SK-N-SH treated with all-trans-retinoic acid at 6 μM for 48 hours (cell line): ENCODE data around the gene CCDC69.
"Not testable (repeated sequence)": the region's sequence is repeated elsewhere in the genome, so short reads cannot be mapped to it uniquely, and the experiment has no call there.

Experiments used
- ATAC-seq: fragments of 200-7000 bp; cut with Tn5 transposase; 3 replicates; pipeline ENCODE4 v1.9.1; 2020; ENCODE audit warnings: mild to moderate bottlenecking, moderate library complexity
- ARNTL ChIP-seq: fragments of 450-650 bp; formaldehyde crosslinking; IDR thresholded peaks from 2 replicates; pipeline ENCODE4 v1.5.0; 2020; ENCODE audit warnings: low read depth, mild to moderate bottlenecking, moderate library complexity, borderline replicate concordance
- BACH2 ChIP-seq: fragments of 250-450 bp; sonication (Bioruptor Pico); IDR thresholded peaks from 2 replicates; pipeline ENCODE4 v1.9.0; 2021; ENCODE audit warnings: mild to moderate bottlenecking, borderline replicate concordance
- CSDC2 ChIP-seq: fragments of 250-450 bp; sonication (Bioruptor Pico); IDR thresholded peaks from 2 replicates; pipeline ENCODE4 v1.5.0; 2020; ENCODE audit warnings: mild to moderate bottlenecking, moderate library complexity
- ESRRG ChIP-seq: fragments of 250-450 bp; sonication (Bioruptor Pico); IDR thresholded peaks from 2 replicates; pipeline ENCODE4 v1.6.1; 2021; ENCODE audit warnings: mild to moderate bottlenecking
- GLIS3 ChIP-seq: fragments of 250-450 bp; sonication (Bioruptor Pico); IDR thresholded peaks from 2 replicates; pipeline ENCODE4 v1.5.0; 2020; ENCODE audit warnings: mild to moderate bottlenecking, moderate library complexity
- ISL1 ChIP-seq: fragments of 250-450 bp; sonication (Bioruptor Pico); IDR thresholded peaks from 2 replicates; pipeline ENCODE4 v2.1.2; 2022; ENCODE audit warnings: mild to moderate bottlenecking, moderate library complexity
- OSR1 ChIP-seq: fragments of 250-450 bp; sonication (Bioruptor Pico); IDR thresholded peaks from 2 replicates; pipeline ENCODE4 v1.8.0; 2022; ENCODE audit warnings: moderate library complexity, mild to moderate bottlenecking, inconsistent platforms
- PATZ1 ChIP-seq: fragments of 250-450 bp; sonication (Bioruptor Pico); IDR thresholded peaks from 2 replicates; pipeline ENCODE4 v1.8.0; 2020; ENCODE audit warnings: mild to moderate bottlenecking, moderate library complexity, borderline replicate concordance
- POU6F1 ChIP-seq: fragments of 250-450 bp; sonication (Bioruptor Pico); IDR thresholded peaks from 2 replicates; pipeline ENCODE4 v1.8.0; 2021; ENCODE audit warnings: low read depth, mild to moderate bottlenecking, moderate library complexity, borderline replicate concordance
- PPARA ChIP-seq: fragments of 250-450 bp; sonication (Bioruptor Pico); IDR thresholded peaks from 2 replicates; pipeline ENCODE4 v1.5.0; 2020; ENCODE audit warnings: mild to moderate bottlenecking, borderline replicate concordance
- RARB ChIP-seq: fragments of 250-450 bp; sonication (Bioruptor Pico); IDR thresholded peaks from 2 replicates; pipeline ENCODE4 v1.8.0; 2021; ENCODE audit warnings: mild to moderate bottlenecking, moderate library complexity
- SNAI2 ChIP-seq: fragments of 250-450 bp; sonication (Bioruptor Pico); IDR thresholded peaks from 2 replicates; pipeline ENCODE4 v1.5.0; 2020; ENCODE audit warnings: mild to moderate bottlenecking, moderate library complexity
- TCF4 ChIP-seq: fragments of 250-450 bp; sonication (Bioruptor Pico); IDR thresholded peaks from 2 replicates; pipeline ENCODE4 v1.8.0; 2021; ENCODE audit warnings: mild to moderate bottlenecking, moderate library complexity, borderline replicate concordance
- TOX ChIP-seq: fragments of 250-450 bp; sonication (Bioruptor Pico); IDR thresholded peaks from 2 replicates; pipeline ENCODE4 v1.8.0; 2021; ENCODE audit warnings: mild to moderate bottlenecking, moderate library complexity, borderline replicate concordance
- ZC3H10 ChIP-seq: fragments of 250-450 bp; sonication (Bioruptor Pico); IDR thresholded peaks from 2 replicates; pipeline ENCODE4 v1.5.1; 2021; ENCODE audit warnings: mild to moderate bottlenecking, moderate library complexity
- ZFP3 ChIP-seq: fragments of 250-450 bp; sonication (Bioruptor Pico); IDR thresholded peaks from 2 replicates; pipeline ENCODE4 v1.5.0; 2020; ENCODE audit warnings: mild to moderate bottlenecking, moderate library complexity
- ZFP30 ChIP-seq: fragments of 450-650 bp; formaldehyde crosslinking; IDR thresholded peaks from 2 replicates; pipeline ENCODE4 v1.5.0; 2022; ENCODE audit warnings: mild to moderate bottlenecking, moderate library complexity
- ZNF565 ChIP-seq: fragments of 450-650 bp; formaldehyde crosslinking; conservative IDR thresholded peaks from 2 replicates; pipeline ENCODE4 v1.5.0; 2020; ENCODE audit warnings: low read depth, mild to moderate bottlenecking, moderate library complexity
- ZNF70 ChIP-seq: fragments of 450-650 bp; formaldehyde crosslinking; IDR thresholded peaks from 2 replicates; pipeline ENCODE4 v1.5.0; 2020; ENCODE audit warnings: mild to moderate bottlenecking, moderate library complexity
- TF ChIP-seq, protein P1 (sequence below): fragments of 250-450 bp; sonication (Bioruptor Pico); IDR thresholded peaks from 2 replicates; pipeline ENCODE4 v1.5.1; 2021; ENCODE audit warnings: mild to moderate bottlenecking, moderate library complexity
- TF ChIP-seq, protein P2 (sequence below): fragments of 250-450 bp; sonication (Bioruptor Pico); IDR thresholded peaks from 2 replicates; pipeline ENCODE4 v1.5.1; 2020; ENCODE audit warnings: low read depth, mild to moderate bottlenecking, moderate library complexity

CCDC69 gene

GRCh38 chr5:151243127-151243526 is 19.2 kb upstream of the CCDC69 start:
- TF ChIP-seq ZC3H10 (CRISPR knock-in tag) (no peak), ESRRG (CRISPR knock-in tag) (no peak), GLIS3 (CRISPR knock-in tag) (no peak), BACH2 (no peak), PPARA (CRISPR knock-in tag) (no peak), SNAI2 (CRISPR knock-in tag) (no peak), ZNF565 (CRISPR knock-in tag) (no peak), CSDC2 (CRISPR knock-in tag) (no peak), ZFP30 (CRISPR knock-in tag) (no peak), ZNF70 (CRISPR knock-in tag) (no peak), TOX (CRISPR knock-in tag) (no peak), ARNTL (CRISPR knock-in tag) (no peak), ISL1 (CRISPR knock-in tag) (no peak)
- TF ChIP-seq, protein P1, sequence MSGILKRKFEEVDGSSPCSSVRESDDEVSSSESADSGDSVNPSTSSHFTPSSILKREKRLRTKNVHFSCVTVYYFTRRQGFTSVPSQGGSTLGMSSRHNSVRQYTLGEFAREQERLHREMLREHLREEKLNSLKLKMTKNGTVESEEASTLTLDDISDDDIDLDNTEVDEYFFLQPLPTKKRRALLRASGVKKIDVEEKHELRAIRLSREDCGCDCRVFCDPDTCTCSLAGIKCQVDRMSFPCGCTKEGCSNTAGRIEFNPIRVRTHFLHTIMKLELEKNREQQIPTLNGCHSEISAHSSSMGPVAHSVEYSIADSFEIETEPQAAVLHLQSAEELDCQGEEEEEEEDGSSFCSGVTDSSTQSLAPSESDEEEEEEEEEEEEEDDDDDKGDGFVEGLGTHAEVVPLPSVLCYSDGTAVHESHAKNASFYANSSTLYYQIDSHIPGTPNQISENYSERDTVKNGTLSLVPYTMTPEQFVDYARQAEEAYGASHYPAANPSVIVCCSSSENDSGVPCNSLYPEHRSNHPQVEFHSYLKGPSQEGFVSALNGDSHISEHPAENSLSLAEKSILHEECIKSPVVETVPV (CRISPR knock-in tag) = no peak
- TF ChIP-seq, protein P2, sequence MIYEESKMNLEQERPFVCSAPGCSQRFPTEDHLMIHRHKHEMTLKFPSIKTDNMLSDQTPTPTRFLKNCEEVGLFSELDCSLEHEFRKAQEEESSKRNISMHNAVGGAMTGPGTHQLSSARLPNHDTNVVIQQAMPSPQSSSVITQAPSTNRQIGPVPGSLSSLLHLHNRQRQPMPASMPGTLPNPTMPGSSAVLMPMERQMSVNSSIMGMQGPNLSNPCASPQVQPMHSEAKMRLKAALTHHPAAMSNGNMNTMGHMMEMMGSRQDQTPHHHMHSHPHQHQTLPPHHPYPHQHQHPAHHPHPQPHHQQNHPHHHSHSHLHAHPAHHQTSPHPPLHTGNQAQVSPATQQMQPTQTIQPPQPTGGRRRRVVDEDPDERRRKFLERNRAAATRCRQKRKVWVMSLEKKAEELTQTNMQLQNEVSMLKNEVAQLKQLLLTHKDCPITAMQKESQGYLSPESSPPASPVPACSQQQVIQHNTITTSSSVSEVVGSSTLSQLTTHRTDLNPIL = no peak
- ATAC-seq = no peak

DNA sequence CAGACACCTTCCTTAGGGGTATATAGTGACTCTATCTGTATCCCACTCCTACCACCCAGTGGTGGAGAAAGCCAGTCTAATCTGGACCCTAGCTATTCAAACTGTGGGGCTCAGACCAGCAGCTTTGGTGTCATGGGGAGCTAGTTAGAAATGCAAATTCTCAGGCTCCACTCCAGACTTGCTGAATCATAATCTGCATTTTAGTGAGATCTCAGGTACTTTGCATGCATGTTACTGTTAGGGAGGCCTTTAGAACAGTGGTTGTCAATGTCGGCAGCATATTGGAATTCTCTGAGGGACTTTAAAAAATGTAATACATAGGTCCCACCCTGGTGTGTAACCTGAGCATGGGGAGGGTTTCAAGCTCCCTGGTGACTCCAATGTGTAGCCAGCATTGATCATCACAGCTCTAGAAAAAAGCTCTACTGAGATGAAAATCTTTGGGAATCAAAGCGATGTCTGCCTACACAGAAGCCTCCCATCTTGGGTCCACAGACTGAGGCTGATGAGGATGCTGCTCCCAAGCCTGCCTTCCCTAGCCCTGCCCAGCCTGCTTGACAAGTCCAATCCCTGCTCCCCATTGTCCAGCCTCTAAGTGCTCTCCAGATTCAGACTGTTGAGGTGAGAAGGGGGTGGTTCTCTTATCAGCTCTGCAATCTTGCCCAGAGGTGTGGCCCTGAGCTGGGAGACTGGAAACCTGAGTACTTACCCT is 17.2 kb upstream of the CCDC69 start:
- no peak for ATAC-seq
- no peak for TF ChIP-seq ARNTL (CRISPR knock-in tag)
- TF ChIP-seq ISL1 (CRISPR knock-in tag) = no peak

DNA sequence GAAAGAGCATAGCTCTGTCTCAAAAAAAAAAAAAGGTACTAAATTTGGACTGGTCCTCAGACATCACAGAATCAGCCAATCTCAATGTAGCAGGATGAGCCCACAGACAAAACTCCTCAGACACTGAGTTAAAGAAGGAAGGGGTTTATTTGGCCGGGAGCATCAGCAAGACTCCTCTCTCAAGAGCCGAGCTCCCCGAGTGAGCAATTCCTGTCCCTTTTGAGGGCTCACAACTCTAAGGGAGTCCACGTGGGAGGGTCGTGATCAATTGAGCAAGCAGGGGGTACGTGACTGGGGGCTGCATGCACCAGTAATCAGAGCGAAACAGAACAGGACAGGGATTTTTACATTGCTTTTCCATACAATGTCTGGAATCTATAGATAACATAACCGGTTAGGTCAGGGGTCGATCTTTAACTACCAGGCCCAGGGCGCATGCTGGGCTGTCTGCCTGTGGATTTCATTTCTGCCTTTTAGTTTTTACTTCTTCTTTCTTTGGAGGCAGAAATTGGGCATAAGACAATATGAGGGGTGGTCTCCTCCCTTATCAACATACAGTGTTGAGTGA is 16.5 kb upstream of the CCDC69 start:
- ATAC-seq = not testable (repeated sequence)

DNA sequence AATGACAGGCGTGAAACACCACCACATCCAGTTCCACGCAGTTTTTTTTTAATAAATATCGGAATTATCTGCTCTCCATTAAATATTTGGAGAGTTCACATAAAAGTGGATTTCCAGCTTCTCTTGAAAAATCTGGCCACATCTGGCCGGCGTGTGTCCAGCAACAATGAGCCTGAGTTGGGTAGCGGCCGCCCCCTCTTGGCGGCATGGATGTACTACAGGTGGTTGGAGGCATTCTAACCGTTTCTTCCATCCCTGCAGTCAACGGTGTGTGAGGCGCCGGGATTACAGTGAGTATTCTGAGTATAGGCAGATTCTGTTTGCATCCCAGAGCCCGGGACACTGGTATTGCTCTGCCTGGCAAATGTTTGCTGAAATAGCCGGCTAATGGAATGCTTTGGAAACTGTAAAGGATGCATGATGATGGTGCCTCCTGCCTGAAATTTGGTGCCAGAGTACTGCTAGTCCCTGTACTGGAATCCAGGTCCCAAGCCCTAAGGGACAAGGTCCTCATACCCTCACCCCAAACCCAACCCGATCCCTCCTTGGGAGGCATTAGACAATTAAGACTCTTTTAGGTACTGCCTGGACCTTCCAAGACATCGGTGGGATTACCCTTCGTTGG is 15.5 kb upstream of the CCDC69 start:
- peak; percentile 95 for ATAC-seq
- TF ChIP-seq POU6F1 (CRISPR knock-in tag) (no peak), ZNF70 (CRISPR knock-in tag) (no peak), ZFP3 (CRISPR knock-in tag) (no peak), TOX (CRISPR knock-in tag) (no peak), ISL1 (CRISPR knock-in tag) (no peak)
- TF ChIP-seq, protein P1 (CRISPR knock-in tag) = no peak

DNA sequence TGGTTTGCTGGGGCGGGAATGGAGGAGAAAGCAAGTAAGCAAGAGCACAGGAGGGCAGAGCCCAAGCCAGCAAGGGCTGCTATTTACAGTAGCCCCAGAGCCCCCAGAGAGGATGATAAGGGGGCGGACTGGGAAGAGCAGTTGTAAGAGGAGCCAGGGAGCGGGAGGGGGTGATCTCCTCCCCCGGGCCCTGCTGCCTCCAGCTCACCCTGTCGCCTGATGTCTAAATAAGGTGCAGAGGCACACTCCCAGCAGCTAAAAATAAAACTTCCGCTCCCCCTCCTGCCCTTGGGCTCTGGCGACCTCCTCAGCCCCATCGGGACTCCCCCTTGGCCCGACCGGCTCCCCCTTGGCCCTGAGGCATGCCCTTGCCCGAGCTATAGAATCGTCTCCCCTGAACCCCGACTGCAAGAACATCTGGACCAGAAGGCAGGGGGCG is 14.4 kb upstream of the CCDC69 start:
- no peak for ATAC-seq
- TF ChIP-seq ZNF565 (CRISPR knock-in tag) (no peak), ESRRG (CRISPR knock-in tag) (no peak), ISL1 (CRISPR knock-in tag) (no peak), ZNF70 (CRISPR knock-in tag) (no peak), TOX (CRISPR knock-in tag) (no peak), PATZ1 (CRISPR knock-in tag) (no peak), OSR1 (CRISPR knock-in tag) (no peak), ARNTL (CRISPR knock-in tag) (no peak), RARB (CRISPR knock-in tag) (no peak), TCF4 (CRISPR knock-in tag) (no peak), ZFP3 (CRISPR knock-in tag) (no peak), SNAI2 (CRISPR knock-in tag) (no peak)
- TF ChIP-seq, protein P2 = no peak
